ENCODE data around the gene TNFAIP8.

- TF ChIP-seq CTCF (conservative IDR thresholded peaks at IDR 0.05 in 1 of 2, IDR thresholded peaks at IDR 0.05 in 1 of 2; ENCODE audit: low read depth in 1 of 2, low read length in 2 of 2) (peak in 1 of 2 donors; percentile 21), EZH2 (IDR thresholded peaks at IDR 0.05; ENCODE audit: low read length, missing control alignments) (no peak)
Measured at GRCh38 chr5:119315516-119315949, 40.3 kb upstream of the TNFAIP8 start.
